RWPE2 (cell line): Measurements from ENCODE around the gene CEBPB.

Experiments used
- ATAC-seq: fragments of 200-7000 bp; cut with Tn5 transposase; 3 replicates; pipeline ENCODE4 v1.9.1; 2021; ENCODE audit warnings: low read depth
- DNase-seq: peaks from one replicate; pipeline ENCODE4 v3.0.0-alpha.2; 2020; ENCODE audit warnings: low spot score
- H3K27ac ChIP-seq: fragments of 450-650 bp; 2 replicates; pipeline ENCODE4 v1.5.1; 2017; ENCODE audit warnings: mild to moderate bottlenecking; ENCODE audit not compliant: poor library complexity, severe bottlenecking
- H3K27me3 ChIP-seq: fragments of 250-450 bp; sonication (Bioruptor Pico); 2 replicates; pipeline ENCODE4 v1.5.1; 2021; ENCODE audit warnings: mild to moderate bottlenecking, moderate library complexity; ENCODE audit not compliant: insufficient read depth, poor library complexity, severe bottlenecking
- H3K36me3 ChIP-seq: fragments of 250-450 bp; sonication (Bioruptor Pico); 2 replicates; pipeline ENCODE4 v1.5.1; 2020; ENCODE audit warnings: low read depth, mild to moderate bottlenecking, moderate library complexity
- H3K4me1 ChIP-seq: fragments of 250-450 bp; sonication (Bioruptor Pico); 2 replicates; pipeline ENCODE4 v1.5.1; 2021; ENCODE audit warnings: mild to moderate bottlenecking, moderate library complexity; ENCODE audit not compliant: insufficient read depth, poor library complexity, severe bottlenecking
- H3K4me3 ChIP-seq: fragments of 250-450 bp; sonication (Bioruptor Pico); 2 replicates; pipeline ENCODE4 v1.5.1; 2021; ENCODE audit warnings: mild to moderate bottlenecking, moderate library complexity; ENCODE audit not compliant: severe bottlenecking
- H3K9me3 ChIP-seq: fragments of 250-450 bp; sonication (Bioruptor Pico); 2 replicates; pipeline ENCODE4 v1.5.1; 2021; ENCODE audit warnings: mild to moderate bottlenecking, moderate library complexity; ENCODE audit not compliant: severe bottlenecking
- CTCF ChIP-seq: fragments of 450-650 bp; IDR thresholded peaks from one replicate; pipeline ENCODE4 v1.5.1; 2017; ENCODE audit warnings: mild to moderate bottlenecking, moderate library complexity; ENCODE audit not compliant: poor library complexity, severe bottlenecking

The CEBPB gene

DNA sequence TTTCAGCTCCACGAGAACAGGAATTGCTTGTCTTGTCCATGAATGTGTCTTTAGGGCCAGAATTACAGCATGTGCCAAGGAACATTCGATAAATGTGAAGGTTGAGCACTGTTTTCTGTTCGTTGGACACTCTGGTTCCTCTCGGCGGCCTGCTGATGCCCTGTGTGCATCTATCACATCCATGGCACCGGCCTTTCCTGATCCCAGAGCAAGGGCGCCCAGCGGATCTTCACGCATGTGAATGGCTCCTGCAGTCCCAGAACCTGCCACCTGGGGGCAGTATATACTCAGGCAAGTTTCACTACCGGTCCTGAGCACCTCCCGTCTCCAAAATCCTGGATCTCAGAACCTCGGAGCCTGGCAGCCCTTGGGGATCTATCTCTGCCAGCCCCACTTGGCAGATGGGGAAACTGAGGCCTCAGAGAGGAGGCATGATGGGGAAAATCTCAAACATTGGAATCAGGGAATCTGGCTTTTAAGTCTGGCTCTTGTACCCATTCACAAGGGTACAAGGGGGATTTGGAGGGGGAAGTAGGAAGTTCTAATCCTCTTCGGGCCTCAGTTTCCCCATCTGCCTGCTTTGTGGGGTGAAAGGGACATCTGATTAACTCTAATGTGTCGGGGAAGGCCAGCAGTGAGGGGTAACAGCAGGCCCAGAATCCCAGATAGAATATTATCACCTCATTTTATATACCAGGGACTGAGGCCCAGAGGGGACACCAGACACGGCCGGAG, 4.3 kb upstream of the CEBPB start:
- Histone ChIP-seq H3K9me3 (no peaks in the 10 kb centered on the region), H3K36me3 (no peaks in the 10 kb centered on the region), H3K4me1 (peaks cover 10% of the 10 kb centered on the region), H3K27ac (peak overlapping the region; percentile 25), H3K27me3 (no peaks in the 10 kb centered on the region), H3K4me3 (no peak overlapping the region)
- peak; percentile 48 for ATAC-seq
- TF ChIP-seq CTCF = peak; percentile 100
- DNase-seq = peak; percentile 98

GRCh38 chr20:50186987-50187402, 3.6 kb upstream of the CEBPB start:
- H3K4me1 ChIP-seq = peaks cover 10% of the 10 kb centered on the region
- no peaks in the 10 kb centered on the region for H3K27me3 ChIP-seq
- ATAC-seq (no peak), DNase-seq (peak; percentile 71)
- peak overlapping the region; percentile 25 for H3K27ac ChIP-seq
- no peak overlapping the region for H3K4me3 ChIP-seq
- no peak for TF ChIP-seq CTCF
- no peaks in the 10 kb centered on the region for H3K9me3 ChIP-seq
- no peaks in the 10 kb centered on the region for H3K36me3 ChIP-seq

GRCh38 chr20:50187403-50188051, 3.1 kb upstream of the CEBPB start:
- no peaks in the 10 kb centered on the region for H3K27me3 ChIP-seq
- no peak for ATAC-seq
- H3K4me3 ChIP-seq = no peak overlapping the region
- TF ChIP-seq CTCF = no peak
- peaks cover 10% of the 10 kb centered on the region for H3K4me1 ChIP-seq
- H3K9me3 ChIP-seq = no peaks in the 10 kb centered on the region
- peaks cover 5% of the 10 kb centered on the region for H3K36me3 ChIP-seq
- peak overlapping the region; percentile 25 for H3K27ac ChIP-seq
- DNase-seq = peak; percentile 92

DNA sequence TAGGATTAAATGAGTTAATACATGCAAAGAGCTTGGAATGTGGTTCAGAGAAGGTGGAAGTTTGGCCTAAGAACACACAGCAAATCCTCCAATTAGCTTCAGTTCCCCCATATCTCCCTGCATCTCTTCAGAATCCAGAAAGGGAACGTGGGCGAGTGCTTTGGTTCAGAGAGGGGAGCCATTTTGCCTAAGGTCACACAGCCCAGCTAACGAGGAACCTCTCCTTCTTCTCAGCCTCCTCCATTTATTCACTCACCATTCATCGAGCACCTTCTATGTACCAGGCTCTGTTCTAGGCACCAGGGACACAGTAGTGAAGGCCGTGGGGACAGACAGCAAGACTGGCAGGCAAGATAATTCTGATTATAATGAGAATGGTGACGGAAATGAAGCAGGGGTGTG, 2.3 kb upstream of the CEBPB start:
- H3K4me1 ChIP-seq = peaks cover 10% of the 10 kb centered on the region
- no peak for TF ChIP-seq CTCF
- ATAC-seq = no peak

More for the DNA sequence above, 2.3 kb upstream of the CEBPB start:
- no peak overlapping the region for H3K27ac ChIP-seq
- DNase-seq = no peak
- H3K4me3 ChIP-seq = no peak overlapping the region
- peaks cover 13% of the 10 kb centered on the region for H3K36me3 ChIP-seq
- no peaks in the 10 kb centered on the region for H3K9me3 ChIP-seq
- H3K27me3 ChIP-seq = no peaks in the 10 kb centered on the region
